ENCODE data around the gene CKAP4. TPM values are rescaled to one million over a fixed set of nuclear protein-coding genes. Genes with fewer than 3 reads are reported as not detected.
A peak's percentile ranks its signal among the peaks of the same experiment; 100 is the strongest.
"Not testable (repeated sequence)": the region's sequence is repeated elsewhere in the genome, so short reads cannot be mapped to it uniquely, and the experiment has no call there.

CKAP4 gene, protein sequence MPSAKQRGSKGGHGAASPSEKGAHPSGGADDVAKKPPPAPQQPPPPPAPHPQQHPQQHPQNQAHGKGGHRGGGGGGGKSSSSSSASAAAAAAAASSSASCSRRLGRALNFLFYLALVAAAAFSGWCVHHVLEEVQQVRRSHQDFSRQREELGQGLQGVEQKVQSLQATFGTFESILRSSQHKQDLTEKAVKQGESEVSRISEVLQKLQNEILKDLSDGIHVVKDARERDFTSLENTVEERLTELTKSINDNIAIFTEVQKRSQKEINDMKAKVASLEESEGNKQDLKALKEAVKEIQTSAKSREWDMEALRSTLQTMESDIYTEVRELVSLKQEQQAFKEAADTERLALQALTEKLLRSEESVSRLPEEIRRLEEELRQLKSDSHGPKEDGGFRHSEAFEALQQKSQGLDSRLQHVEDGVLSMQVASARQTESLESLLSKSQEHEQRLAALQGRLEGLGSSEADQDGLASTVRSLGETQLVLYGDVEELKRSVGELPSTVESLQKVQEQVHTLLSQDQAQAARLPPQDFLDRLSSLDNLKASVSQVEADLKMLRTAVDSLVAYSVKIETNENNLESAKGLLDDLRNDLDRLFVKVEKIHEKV
- 177 and 193 TPM in 2 replicates for total RNA-seq (2014; rRNA removed)
- 202 TPM for polyA plus RNA-seq (2012)

DNA sequence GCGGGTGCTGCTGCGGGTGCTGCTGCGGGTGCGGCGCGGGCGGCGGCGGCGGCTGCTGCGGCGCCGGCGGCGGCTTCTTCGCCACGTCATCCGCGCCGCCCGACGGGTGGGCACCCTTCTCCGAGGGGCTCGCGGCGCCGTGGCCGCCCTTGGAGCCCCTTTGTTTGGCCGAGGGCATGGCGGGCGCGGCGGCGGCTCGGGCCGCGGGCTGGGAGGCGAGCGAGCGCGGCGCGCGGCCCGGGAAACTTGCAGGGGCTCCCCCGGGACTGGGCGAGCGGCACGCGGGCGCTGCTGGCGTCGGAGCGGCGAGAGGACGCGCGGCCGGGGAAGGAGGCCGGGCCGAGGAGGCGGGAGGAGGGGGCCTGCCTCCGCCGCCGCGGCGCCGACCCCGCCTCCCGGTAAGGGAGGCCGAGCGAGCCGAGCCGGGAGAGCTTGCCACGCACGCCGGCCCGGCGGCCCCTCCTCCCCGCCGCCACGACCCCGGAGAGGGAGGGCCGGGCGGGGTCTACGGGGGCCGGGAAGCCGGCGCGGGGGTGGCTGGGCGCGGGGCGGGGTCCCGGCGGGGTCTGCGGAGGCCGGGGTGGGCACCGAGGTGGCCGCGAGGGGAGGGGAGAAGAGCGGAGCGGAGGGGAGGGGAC is at the start of gene CKAP4:
TSS of gene CKAP4 (minus strand) at position 347 of the 638 bp plus-strand sequence. CDS start at position 178, 169 bp downstream.
- peak; percentile 67 for DNase-seq (ENCODE audit: low read depth)

DNA sequence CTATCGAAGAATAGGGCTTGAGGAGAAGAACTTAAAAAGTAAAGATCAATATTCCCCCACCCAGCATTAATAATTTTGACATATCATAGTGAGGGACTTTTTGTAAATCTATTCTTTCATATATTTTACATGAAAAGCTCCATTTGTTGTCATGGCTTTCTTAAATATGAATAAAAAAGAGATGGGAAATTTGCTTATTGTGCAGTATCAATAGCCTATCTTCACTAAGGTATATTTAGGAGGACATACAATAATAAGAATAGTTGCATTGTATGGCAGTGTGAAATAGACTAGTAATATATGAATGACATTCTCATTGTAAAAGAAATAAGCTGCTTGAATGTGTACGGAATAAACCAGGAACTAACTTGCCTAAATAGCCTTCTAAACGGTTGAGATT is 49.3 kb upstream of the CKAP4 start:
- DNase-seq (ENCODE audit: low read depth): no peak

DNA sequence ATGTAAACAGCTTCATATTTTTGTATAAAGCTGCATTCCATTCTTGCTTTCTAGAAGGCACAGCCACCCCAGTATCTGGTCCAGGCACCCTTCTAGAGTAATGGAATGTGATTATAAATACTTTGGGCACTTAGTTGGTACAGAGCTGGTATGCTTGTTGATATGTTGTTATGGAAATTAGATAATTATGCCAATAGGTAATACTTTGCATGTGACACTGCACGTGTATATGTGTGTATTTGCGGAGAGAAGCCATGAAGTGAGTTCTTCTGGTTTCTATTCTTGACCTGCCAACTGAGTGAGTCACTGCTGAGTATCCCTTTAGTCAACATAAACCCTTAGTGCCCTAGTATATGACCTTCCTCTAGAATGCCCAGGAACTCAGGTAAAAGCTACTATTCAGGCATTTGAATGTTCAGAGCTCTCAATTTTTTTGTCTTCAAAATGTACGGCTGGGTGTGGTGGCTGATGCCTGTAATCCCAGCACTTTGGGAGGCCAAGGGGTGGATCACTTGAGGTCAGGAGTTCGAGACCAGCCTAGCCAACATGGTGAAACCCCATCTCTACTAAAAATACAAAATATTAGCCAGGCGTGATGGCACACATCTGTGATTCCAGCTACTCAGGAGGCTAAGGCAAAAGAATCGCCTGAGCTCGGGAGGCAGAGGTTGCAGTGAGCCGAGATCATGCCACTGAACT is 48.5 kb upstream of the CKAP4 start:
- peak; percentile 72 for DNase-seq (ENCODE audit: low read depth)

DNA sequence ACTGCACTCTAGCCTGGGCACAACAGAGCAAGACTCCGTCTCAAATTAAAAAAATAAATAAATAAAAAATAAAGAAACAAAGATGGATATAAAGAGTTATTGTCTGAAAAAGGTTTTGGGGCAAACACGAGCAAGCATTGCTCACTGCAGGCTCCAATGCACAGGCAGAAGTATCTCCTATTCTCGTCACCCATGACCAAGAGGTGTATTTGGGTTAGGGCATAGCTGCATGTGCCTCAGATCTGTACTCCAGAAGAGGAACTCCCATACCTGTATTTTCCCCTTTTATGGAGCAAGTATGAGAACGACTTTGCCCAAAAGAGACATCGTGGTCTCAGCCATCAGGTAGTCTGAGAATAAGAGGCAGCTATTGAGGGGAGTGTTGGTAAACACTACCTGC is 44.5 kb upstream of the CKAP4 start:
- DNase-seq (ENCODE audit: low read depth): no peak

DNA sequence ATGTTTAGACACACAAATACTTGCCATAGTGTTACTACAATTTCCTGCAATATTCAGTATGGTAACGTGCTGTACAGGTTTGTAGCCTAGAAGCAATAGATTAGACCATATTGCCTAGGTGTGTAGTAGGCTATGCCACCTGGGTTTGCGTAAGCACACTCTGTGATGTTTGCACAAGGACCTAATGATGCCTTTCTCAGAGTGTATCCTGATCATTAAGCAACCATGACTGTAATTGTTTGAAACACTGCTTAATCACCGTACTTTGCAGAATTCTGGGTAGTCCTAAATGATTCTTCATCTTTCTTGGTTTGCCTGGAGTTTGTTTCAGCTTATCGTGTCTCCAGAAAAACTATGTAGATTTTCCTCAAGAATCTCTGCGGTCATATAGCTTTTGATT is 43.5 kb upstream of the CKAP4 start:
- no peak for DNase-seq (ENCODE audit: low read depth)

DNA sequence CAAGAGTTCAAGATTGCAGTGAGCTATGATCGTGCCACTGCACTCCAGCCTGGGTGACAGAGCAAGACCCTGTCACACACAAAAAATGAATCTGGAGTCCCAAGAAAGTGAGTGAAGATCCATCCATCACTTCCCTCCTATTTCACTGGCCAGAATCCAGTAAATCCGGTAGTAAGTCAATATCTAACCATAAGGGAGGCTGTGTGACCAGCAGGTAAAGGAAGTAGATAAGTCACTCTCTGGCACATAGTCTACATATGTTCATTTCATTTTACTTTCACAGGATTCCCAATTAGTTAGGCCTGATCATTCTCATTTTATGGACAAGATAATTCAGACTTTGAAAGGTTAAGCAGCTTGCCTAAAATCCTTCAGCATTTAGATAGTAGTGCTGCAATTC is 42.8 kb upstream of the CKAP4 start:
- no peak for DNase-seq (ENCODE audit: low read depth)

DNA sequence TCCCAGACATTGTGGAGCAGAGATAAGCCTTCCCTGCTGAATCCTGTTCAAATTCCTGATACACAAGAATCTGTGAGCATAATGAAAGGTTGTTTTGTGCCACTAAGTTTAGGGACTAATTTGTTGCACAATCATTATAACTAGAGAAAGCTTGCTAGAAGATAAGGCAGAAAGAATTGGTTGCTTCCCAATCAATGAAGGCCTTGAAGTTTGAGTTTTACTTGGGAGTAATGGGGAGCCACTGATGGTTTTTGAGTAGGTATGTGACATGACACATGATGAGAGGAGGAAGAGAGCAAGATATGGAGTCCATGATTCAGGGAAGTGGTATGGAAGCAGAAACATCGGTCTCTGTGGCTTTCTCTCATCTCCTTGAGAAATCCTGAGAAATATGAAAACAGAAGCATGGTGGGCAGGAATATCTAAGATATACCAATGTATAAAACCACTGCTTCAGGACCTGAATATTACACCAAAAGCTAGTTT is 41.4 kb upstream of the CKAP4 start:
- DNase-seq (ENCODE audit: low read depth): no peak

DNA sequence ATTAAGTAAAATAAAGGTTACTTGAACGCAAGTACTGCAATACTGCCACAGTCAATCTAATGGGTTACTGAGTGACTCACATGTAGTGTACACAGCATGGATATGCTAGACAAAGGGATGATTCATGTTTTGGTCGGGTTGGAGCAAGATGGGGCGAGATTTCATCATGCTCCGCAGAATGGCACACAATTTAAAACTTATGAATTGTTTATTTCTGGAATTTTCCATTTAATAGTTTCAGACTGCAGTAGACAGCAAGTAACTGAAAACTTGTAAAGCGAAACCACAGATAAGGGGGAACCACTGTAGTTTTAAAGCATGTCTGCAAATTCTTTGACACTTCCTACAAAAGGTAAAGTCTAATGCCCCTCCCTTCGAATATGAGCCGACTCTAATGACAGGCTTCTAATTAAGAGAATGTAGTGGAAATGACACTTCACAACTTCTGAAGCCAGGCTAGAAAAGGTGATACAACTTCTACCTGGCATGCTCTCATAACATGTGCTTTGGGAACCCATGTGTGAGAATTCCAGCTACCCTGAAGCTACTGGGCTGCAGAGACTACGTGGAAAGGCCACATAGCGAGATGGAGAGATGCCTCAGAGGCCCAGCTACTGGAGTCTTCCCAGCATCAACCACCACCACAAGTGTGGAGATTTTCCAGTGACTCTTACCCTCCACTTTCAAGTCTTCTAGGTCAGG is 40.8 kb upstream of the CKAP4 start:
- peak; percentile 79 for DNase-seq (ENCODE audit: low read depth)

DNA sequence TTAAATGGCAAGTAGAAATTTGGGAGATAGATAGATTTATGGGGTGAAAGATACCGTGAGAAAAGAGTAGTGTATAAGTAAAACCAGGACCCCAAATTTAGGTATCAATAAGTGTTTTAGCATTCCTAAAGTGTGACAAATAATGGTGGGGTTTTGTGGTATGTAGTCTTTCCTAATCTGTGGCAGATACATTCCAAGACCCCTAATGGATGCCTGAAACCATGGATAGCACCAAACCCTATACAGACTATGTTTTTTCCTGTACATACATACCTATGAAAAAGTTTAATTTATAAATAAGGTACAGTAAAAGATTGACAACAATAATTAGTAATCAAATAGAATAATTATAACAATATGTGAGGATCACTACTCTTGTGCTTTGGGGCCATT is 40.3 kb upstream of the CKAP4 start:
- no peak for DNase-seq (ENCODE audit: low read depth)

DNA sequence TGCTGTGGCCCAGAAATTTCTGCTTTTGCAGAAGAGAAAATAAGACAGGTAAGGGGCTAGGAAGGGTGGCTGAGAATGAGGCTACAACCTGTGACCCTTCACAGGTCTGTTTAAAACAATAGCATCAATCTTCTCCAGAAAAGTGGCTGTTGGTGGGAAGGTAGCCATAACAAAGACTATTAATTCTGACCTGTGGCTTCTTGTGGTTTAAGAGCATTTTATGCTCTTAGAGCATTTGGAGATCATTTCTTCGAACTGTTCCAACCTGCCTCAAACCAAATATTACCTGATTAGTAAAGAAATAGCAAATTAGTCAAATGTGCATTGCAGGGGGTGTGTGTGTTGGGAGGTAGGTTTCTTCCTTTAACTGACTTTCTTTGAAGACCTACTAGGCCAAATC is 39.5 kb upstream of the CKAP4 start:
- no peak for DNase-seq (ENCODE audit: low read depth)

DNA sequence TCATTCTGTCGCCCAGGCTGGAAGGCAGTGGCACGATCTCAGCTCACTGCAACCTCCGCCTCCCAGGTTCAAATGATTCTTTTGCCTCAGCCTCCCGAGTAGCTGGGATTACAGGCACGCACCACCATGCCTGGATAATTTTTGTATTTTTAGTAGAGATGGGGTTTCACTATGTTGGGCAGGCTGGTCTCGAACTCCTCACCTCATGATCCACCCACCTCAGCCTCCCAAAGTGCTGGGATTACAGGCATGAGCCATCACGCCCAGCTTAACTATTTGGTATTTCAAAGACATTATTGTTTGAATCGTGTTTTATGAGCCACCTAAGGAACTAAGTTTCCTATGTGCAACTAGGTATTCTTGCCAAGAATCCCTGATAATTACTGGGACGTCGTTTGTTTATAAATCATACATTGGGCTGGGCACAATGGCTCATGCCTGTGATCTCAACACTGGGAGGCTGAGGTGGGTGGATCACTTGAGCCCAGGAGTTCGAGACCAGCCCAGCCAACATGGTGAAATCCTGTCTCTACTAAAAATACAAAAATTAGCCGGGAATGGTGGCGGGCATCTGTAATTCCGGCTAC is 38.8 kb upstream of the CKAP4 start:
- not testable (repeated sequence) for DNase-seq (ENCODE audit: low read depth)

DNA sequence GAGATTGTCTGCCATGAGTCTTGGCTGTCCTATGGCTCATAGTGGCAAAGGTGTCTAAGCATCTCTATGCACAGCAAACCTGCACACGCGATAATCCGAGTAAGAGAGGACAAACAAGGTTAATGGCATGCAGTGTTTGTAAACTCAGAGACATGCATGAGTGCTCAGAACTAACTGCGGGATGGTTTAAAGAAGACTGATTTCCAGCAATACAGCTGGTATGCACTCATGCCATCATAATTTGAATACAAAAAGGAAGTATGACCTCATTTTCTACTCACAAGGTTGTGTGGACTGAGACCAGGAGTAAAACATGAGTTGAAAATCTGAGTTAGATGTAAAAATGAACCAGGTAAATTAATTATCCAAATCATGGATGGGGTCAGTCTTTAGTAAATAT is 38.2 kb upstream of the CKAP4 start:
- no peak for DNase-seq (ENCODE audit: low read depth)

DNA sequence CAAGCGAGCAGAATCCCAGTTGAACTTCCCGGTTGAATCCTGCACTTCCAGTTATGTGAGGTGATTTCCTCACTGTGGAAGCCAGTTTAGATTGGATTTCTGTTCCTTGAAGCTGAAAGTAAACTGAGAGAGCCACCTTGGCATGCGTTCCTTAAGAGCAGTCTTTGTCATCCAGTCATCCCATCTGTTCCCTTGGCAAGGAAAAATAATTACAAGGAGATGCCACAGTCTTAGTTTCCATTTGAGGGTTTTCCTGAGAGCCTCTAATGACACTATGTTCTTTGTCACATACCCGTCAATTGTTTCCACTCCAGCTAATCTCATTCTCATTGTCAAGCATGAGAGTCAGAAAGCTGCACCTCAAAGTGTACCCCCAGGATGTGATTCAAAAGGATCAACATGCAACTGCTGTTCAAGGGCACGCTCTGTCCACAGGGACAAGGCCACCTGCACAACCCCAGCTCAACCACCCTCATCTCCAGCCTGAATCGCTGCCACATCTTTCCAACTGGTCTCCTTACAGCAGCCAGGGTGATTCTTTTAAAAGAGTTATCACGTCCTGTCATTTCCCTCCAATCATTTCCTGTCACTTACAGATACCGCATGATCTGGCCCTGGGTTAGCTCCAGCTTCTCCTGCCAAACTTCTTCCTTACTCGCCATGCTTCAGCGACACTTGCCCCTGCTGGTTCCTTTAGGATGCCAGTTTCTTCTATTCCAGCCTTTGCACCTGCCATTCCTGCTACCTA is 36.7 kb upstream of the CKAP4 start:
- no peak for DNase-seq (ENCODE audit: low read depth)

DNA sequence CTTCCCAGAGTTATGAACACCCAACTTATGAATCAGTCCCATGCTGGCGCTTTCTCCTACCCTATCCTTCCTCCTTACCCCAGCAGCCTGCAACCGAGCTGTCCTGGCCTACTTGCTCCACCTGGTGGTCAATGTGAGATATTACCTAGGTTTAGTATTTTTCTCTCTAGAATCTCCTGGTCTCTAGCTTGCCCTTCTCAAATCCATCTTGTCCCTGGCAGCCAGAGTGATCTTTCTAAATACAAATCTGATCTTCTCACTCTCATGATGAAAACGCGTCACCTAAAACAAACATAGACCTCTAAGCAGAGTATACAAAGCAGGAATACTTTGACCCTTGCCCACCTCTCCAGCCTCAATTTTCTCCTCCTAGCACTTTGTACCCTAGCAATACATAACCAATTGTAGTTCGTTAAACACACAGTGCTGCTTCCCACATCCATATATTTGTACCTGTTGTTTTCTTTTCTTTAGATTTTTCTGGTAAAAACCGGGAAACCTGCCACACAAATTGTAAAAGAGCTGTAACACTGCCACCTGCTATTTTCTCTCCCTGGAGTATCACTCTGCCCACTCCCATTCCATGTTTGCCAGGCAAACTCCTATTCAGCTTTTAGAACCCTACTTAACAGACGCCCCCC is 34.8 kb upstream of the CKAP4 start:
- DNase-seq (ENCODE audit: low read depth): peak; percentile 45

DNA sequence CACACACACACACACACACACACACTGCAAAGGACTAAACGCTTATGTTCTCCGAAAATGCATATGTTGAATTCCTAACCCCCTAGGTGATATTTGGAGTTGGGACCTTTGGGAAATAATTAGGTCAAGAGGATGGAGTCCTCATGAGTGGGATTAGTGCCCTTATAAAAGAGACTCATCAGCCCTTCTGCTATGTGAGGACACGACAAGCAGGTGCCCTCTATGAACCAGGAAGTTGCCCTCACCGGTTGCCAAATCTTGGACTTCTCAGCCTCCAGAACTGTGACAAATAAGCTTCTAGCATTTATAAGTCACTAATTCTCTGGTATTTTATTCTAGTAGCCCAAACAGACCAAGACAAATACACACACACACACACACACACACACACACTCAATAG is 34.0 kb upstream of the CKAP4 start:
- DNase-seq (ENCODE audit: low read depth): no peak

DNA sequence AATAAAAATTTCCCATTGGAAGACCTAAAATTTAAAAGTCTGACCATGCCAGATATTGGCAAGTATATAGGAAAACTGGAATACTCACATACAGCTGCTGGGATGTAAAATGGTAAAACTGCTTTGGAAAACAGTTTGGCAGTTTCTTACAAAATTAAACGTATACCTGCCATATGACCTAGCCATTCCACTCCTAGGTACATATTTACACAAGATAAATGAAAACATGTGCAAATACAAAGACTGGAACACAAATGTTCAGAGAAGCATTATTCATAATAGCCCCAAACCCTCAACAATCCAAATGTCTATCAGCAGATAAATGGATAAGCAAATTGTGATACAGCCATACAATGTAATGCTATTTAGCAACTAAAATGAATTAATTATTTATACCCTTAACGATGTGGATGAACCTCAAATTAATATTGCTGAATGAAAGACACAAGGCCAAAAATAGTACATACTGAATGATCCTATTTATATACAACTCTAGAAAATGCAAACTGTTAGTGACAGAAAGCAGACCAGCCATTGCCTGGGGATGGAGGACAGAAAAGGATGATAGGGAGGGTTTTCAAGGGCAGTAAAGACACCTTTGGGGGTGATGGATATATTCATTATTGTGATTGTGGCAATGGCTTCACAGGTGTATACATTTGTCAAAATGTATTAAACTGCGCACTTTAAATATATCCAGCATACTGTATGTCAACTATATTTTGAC is 33.4 kb upstream of the CKAP4 start:
- DNase-seq (ENCODE audit: low read depth): no peak

DNA sequence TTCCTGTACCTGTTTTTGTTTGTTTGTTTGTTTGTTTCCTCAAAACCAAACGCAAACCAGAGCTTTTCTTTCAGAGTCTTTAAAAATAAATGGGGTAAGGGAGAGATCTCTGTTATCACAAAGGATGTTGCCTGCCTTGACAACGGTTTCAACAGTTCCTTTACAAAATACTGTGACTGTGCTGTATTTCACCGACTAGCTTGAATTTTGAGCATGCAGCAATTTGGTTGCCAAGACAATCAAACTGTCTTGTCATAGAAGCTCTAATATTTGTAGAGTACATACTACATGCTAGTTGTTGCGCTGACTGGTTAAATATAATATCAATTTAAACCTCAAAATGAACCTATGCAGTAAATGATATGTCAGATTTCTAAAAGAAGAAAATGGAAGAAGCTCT is 32.3 kb upstream of the CKAP4 start:
- DNase-seq (ENCODE audit: low read depth): no peak

DNA sequence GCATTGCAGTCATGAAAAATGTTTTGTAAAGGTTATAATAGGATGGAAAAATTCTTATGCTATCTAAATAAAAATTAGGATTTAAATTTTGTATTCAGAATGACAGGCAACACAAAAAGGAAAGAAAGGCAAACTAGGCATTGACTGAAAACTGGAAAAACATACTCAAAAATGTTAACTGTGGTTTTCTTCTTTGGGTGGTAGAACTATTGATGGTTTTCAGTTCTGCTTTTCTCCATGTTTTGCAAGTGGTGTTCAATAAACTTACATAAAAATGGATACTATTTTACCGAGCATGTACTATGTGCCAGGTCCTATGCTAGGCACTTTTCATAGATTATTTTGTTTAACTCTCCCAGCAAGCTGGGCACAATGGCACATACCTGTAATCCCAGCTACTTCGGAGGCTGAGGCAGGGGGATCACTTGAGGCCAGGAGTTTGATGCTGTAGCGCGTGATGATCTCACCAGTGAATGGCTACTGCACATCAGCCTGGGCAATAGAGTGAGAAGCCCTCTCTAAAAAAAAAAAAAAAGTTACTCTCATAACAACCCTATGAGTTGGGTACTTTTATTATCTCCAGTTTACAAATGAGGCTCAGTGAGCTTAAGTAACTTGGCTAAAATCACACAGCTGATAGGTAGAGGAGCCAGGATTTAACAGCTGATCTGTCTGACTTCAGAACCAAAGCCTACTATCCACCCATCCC is 28.4 kb upstream of the CKAP4 start:
- DNase-seq (ENCODE audit: low read depth): no peak
